ENCODE measurements around the gene WFDC12.

GRCh38 chr20:45138561-45139300 is 14.5 kb upstream of the WFDC12 start:
- TF ChIP-seq CTCF (IDR thresholded peaks at IDR 0.05) (peak in 1 of 4 experiments; percentile 16), POLR2A (IDR thresholded peaks at IDR 0.05) (no peak)

Data from uterus (tissue), 2 donors.